GM21390 (cell line): ENCODE measurements around the gene HGD.
"Not testable (repeated sequence)": the region's sequence is repeated elsewhere in the genome, so short reads cannot be mapped to it uniquely, and the experiment has no call there.

ENCODE experiments used
- ATAC-seq: cut with Tn5 transposase; IDR thresholded peaks from one replicate; pipeline ENCODE4 v1.9.1; 2021; ENCODE audit not compliant: unreplicated experiment

HGD gene

DNA sequence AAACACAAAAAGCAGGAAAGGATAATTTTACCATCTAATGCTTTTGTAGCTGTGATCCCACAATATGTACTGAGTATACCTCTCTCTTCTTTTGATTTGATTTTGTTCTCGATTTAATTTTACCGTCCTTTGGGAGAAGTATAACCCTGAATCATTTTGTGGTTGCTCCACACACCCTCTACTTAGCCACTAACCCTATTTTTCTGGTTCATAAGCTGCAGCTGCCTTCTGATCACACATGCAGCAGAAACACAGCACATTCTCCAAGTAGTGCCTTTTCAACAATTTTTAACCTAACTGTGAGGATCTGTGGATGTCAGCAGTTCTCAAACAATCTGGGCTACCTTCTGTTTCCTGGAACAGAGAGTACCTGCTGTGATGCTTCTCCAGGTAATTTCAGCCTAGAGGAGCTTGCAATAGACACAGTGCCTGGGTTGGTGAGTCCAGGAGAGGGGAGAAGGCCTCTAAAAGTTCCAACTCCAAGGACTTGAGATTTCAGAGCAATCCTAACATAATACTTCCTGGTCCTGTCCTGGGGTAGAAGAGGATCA, 40.3 kb downstream of the HGD start:
- ATAC-seq: no peak

- ATAC-seq: no peak
These were observed 41.8 kb downstream of the HGD start for GRCh38 chr3:120640231-120640630.

- not testable (repeated sequence) for ATAC-seq
These were observed 43.2 kb downstream of the HGD start for GRCh38 chr3:120638820-120639219.

DNA sequence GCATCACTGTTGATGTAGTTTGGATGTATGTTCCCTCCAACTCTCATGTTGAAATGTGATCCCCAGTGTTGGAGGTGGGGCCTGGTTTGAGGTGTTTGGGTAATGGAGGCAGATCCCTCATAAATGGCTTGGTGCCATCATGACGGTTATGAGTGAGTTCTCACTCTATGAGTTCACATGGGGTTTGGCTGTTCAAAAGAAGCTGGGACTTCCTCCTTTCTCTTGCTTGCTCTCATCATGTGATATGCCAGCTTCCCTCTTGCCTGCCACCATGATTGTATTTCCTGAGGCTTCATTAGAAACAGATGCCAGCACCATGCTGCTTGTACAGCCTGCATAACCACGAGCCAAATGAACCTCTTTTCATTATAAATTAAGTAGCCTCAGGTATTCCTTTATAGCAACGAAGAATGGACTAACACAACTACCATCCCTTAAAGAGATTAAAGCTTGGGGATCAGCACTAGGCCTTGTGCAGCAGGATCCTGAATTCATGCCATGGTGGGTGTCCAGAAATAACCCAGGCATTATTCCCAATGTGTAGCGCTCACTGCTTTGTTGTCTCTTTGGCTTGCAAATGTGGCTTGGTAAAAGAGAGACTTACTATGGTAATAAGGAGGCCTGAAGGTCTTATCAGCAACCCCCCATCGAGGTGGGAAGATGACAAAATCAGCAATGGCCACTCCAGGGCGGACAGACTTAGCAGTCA, 44.0 kb downstream of the HGD start:
- no peak for ATAC-seq

GRCh38 chr3:120636795-120637401, 45.1 kb downstream of the HGD start:
- ATAC-seq: no peak

- ATAC-seq: no peak
These were observed 47.5 kb downstream of the HGD start for GRCh38 chr3:120634539-120634938.

DNA sequence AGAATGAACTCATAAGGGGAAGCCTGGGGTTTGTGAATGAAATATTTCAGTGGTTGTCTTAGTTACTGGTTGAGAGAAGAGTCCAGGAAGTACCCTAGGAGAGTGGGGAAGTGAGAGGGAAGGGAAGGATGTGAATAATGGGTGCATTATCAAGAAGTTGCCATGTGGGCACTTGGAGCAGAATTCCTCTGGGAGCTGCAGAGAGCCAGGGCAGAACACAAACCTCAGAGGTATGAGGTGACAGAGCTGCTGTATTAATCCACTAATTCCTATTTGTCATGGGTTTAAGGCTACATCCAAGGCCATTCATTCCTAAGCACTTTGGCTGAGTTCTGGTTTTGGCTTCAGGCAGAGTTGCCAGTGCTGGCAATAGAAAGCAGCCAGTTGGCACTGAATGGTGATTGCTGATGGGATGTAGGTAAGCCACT, 56.9 kb downstream of the HGD start:
- no peak for ATAC-seq

- ATAC-seq: no peak
These were observed 58.3 kb downstream of the HGD start for GRCh38 chr3:120623727-120624093.

DNA sequence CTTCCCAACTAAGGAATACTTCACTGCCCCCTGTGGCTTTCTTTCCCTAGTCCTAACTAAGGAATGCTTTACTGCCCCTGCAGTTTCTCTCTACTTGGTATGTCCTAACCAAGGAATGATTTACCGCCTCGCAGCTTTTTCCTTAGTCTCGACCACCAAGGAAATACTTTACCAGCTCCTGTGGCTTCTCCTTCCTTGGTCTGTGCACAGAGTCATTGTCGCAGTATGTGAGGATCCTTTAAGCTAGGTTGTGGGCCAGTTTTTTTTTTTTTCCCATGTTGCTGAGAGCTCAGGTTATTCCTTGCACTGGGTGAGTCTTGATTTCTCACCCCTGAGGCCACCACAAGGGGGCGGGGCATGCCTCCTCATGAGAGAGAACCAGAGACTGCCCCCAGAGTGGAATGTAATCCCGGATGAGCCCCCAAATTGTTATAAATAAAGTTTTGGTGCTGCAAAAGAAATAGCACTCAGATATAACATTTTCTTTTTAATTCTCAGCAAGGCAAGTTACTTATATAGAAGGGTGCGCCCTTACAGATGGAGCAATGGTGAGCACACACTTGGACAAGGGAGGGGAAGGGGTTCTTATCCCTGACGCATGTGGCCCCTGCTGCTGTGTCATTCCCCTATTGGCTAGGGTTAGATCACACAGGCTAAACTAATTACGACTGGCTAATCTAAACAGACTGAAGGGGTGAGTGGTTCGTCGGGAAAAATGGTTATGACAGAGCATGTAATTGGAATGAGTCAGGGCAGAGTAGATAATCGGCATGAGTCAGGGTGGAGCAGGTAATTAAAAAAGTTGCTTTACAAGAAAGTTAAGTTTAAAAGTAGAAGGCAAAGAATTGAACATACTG, 58.9 kb downstream of the HGD start:
- ATAC-seq: no peak

DNA sequence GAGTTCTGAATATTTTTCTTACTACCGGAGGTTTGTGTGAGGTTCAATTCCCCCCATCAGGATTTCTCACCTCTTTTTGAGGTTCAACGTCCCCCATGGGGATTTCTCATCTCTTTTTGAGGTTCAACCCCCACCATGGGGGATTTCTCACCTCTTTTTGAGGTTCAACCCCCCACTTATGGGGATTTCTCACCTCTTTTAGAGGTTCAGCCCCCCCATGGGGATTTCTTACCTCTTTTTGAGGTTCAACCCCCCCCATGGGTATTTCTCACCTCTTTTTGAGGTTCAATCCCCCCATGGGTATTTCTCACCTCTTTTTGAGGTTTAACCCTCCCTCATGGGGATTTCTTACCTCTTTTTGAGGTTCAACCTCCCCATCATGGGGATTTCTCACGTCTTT, 59.6 kb downstream of the HGD start:
- no peak for ATAC-seq

DNA sequence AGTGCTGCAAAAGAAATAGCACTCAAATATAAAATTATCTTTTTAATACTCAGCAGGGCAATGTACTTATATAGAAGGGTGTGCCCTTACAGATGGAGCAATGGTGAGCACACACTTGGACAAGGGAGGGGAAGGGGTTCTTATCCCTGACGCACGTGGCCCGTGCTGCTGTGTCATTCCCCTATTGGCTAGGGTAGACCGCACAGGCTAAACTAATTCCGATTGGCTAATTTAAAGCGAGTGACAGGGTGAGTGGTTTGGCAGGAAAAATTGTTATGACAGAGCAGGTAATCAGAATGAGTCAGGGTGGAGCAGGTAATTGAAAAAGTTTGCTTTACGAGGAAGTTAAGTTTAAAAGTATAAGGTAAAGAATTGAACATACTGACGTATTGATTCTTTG, 65.3 kb downstream of the HGD start:
- not testable (repeated sequence) for ATAC-seq

GRCh38 chr3:120615847-120616609, 66.0 kb downstream of the HGD start:
- ATAC-seq: no peak

GRCh38 chr3:120614765-120615164, 67.3 kb downstream of the HGD start:
- ATAC-seq: no peak

- no peak for ATAC-seq
These were observed 73.5 kb downstream of the HGD start for GRCh38 chr3:120608506-120608905.

DNA sequence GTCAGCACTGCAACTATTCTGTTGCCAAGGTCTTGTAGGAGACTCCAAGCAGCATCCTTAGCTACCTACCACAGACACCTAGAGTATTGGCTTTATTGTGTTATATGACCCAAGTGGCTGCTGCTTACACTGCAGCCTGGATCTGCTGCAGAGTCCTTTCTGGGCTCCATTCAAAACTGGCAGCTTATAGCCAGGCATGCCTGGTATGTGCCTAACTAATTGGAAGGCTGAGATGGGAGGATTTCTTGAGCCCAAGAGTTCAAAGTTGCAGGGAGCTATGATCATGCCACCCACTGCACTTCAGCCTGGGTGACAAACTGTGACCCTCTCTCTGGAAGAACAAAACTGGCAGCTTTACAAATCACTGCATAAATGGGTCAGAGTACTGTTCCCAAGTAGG, 77.3 kb downstream of the HGD start:
- no peak for ATAC-seq

DNA sequence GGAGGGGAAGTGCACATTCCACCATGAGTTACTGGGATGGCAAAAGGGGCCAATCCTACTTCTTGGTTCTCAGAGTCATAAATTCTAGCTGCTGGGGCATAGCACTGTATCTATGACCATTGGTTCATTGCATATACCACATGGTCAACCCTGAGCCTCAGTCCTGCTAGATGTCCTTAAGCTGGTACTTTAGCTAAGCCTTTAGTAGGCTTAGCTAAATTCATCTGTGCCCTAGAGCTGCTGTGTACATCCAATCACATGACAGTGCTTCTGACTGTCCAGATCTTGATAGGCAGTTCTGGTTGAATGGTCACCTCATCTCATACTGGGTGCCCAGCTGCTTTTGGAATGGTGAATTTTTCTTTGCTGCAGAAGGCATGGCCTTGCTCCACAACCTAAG, 77.7 kb downstream of the HGD start:
- ATAC-seq: no peak

- no peak for ATAC-seq
These were observed 79.4 kb downstream of the HGD start for GRCh38 chr3:120602682-120603081.

DNA sequence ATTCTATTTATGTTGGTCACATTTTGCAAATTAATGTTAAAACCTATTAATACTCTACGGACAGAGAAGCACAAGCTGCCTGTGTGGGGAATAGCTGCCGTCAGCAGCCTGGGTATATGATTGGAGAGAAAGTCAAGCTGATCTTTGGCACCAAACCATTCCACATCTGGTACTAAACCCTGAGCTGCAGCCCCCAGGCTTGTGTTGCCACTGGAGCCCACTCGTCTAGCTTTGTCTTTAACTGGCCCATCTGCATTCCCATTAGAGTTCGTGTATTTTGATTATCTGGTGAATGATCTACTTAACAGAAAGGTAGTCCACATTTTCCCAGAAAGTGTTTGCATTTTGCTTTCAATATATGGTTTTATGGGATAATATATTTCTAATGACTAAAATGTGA, 80.5 kb downstream of the HGD start:
- no peak for ATAC-seq

GRCh38 chr3:120599211-120599610, 82.8 kb downstream of the HGD start:
- ATAC-seq: no peak

DNA sequence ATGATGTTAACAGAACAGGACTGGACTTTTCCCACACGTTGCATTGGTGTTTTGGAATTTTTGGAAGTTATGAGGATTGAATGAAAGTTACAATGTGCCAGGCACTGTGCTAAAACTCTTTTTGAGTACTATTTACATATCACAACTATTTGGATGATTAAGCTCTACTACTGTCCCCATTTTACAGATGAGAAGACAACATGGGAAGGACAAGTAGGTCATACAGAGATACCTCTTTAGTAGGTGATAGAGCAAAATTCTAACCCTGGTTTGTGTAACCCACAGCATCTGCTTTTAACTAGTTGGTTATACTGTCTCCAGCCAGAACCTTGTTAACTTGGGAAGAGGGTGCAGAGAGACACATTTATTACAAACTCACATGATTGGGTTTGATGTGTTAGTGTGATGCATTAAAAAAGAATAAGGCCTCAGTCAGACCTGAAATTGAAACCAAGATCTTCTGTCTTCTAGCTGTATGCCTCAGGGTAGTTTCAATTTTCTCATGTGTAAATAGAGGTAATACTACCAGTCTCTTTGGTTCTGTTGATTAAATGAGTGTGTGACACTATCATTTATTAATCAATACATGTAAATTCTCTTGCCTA, 84.5 kb downstream of the HGD start:
- ATAC-seq: peak; percentile 44

DNA sequence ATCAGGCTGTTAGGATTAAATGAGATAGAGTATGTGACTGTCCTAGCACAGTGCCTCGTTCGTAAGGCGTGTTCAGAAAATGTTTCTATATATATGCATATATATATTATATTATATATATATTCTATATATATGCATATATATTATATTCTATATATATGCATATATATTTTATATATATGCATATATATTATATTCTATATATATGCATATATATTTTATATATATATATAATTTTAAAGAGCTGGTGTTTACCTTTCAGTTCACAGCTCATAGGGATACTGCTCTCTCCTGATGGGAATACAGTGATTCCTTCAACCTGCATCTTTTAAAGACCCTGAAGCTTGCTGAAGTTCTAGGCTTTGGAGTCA, 85.2 kb downstream of the HGD start:
- no peak for ATAC-seq
